Neural cell (in vitro differentiated cells): ENCODE measurements around the gene PARD3B. TPM values are rescaled to one million over a fixed set of nuclear protein-coding genes. Genes with fewer than 3 reads are reported as not detected.

Source experiments
- H2AFZ ChIP-seq: fragments of 200-600, 300-800 bp; sonication (generic), shearing (Covaris generic); 2 replicates; pipeline ENCODE4 v1.6.0; 2014; ENCODE audit warnings: low read depth, mild to moderate bottlenecking, antibody characterized with exemption, low read length, moderate library complexity
- H3F3A ChIP-seq: fragments of 200-600 bp; shearing (Covaris generic); 2 replicates; pipeline ENCODE4 v1.6.1; 2016; ENCODE audit warnings: mild to moderate bottlenecking, moderate library complexity, mixed read lengths, antibody characterized with exemption, low read length; ENCODE audit not compliant: insufficient read depth, poor library complexity, severe bottlenecking
- H3K27ac ChIP-seq: fragments of 200-600, 300-800 bp; sonication (generic), shearing (Covaris generic); 2 replicates; pipeline ENCODE4 v1.5.1; 2014; ENCODE audit warnings: mild to moderate bottlenecking, low read length, moderate library complexity
- H3K27me3 ChIP-seq: fragments of 300-800, 200-600 bp; sonication (generic), shearing (Covaris generic); 2 replicates; pipeline ENCODE4 v1.6.0; 2014; ENCODE audit warnings: mild to moderate bottlenecking, low read depth, low read length, moderate library complexity; ENCODE audit not compliant: insufficient read depth
- H3K36me3 ChIP-seq: fragments of 300-800, 200-600 bp; sonication (generic), shearing (Covaris generic); 2 replicates; pipeline ENCODE4 v1.5.1; 2014; ENCODE audit warnings: mild to moderate bottlenecking, antibody characterized with exemption, low read length, moderate library complexity; ENCODE audit not compliant: insufficient read depth
- H3K4me2 ChIP-seq: fragments of 300-800, 200-600 bp; sonication (generic), shearing (Covaris generic); 2 replicates; pipeline ENCODE4 v1.6.0; 2014; ENCODE audit warnings: mild to moderate bottlenecking, low read length
- H3K4me3 ChIP-seq: fragments of 300-800, 200-600 bp; sonication (generic), shearing (Covaris generic); 2 replicates; pipeline ENCODE4 v1.5.1; 2014; ENCODE audit warnings: mild to moderate bottlenecking, low read length, moderate library complexity
- H3K79me2 ChIP-seq: fragments of 200-600 bp; shearing (Covaris generic); replicated peaks from 2 replicates; pipeline ENCODE4 v1.6.0; 2014; ENCODE audit warnings: mild to moderate bottlenecking, low read length, moderate library complexity; ENCODE audit not compliant: insufficient read depth
- H3K9ac ChIP-seq: fragments of 300-800, 200-600 bp; sonication (generic), shearing (Covaris generic); 2 replicates; pipeline ENCODE4 v1.6.1; 2016; ENCODE audit warnings: mild to moderate bottlenecking, low read length, mixed read lengths
- H3K9me2 ChIP-seq: fragments of 200-600 bp; shearing (Covaris generic); 2 replicates; pipeline ENCODE4 v1.6.1; 2016; ENCODE audit warnings: mild to moderate bottlenecking, low read length, mixed read lengths; ENCODE audit not compliant: insufficient read depth
- H3K9me3 ChIP-seq: fragments of 200-600, 300-800 bp; sonication (generic), shearing (Covaris generic); 2 replicates; pipeline ENCODE4 v1.6.1; 2016; ENCODE audit warnings: mild to moderate bottlenecking, mixed run types, low read length, moderate library complexity, mixed read lengths
- H4K20me1 ChIP-seq: fragments of 200-600 bp; shearing (Covaris generic); 2 replicates; pipeline ENCODE4 v1.6.1; 2016; ENCODE audit warnings: mild to moderate bottlenecking, mixed run types; ENCODE audit not compliant: insufficient read depth
- EP300 ChIP-seq: fragments of 450-650 bp; conservative IDR thresholded peaks from 2 replicates; pipeline ENCODE4 v1.6.1; 2014; ENCODE audit warnings: antibody characterized with exemption, mild to moderate bottlenecking, moderate library complexity; ENCODE audit not compliant: poor library complexity, severe bottlenecking
- EZH2 ChIP-seq: fragments of 200-600, 300-800 bp; shearing (Covaris generic), sonication (generic); IDR thresholded peaks from 2 replicates; pipeline ENCODE4 v1.6.1; 2014; ENCODE audit warnings: antibody characterized with exemption, low read length, borderline replicate concordance, mild to moderate bottlenecking; ENCODE audit not compliant: insufficient read depth, poor library complexity, severe bottlenecking
- MXI1 ChIP-seq: fragments of 450-650 bp; conservative IDR thresholded peaks from 2 replicates; pipeline ENCODE4 v1.6.1; 2014; ENCODE audit warnings: antibody characterized with exemption, mild to moderate bottlenecking; ENCODE audit not compliant: poor library complexity, severe bottlenecking
- POLR2AphosphoS5 ChIP-seq: IDR thresholded peaks from 2 replicates; pipeline ENCODE4 v1.6.1; 2012
- RAD21 ChIP-seq: fragments of 450-650 bp; conservative IDR thresholded peaks from 2 replicates; pipeline ENCODE4 v1.6.1; 2014; ENCODE audit warnings: antibody characterized with exemption, mild to moderate bottlenecking, moderate library complexity
- SMC3 ChIP-seq: fragments of 450-650 bp; conservative IDR thresholded peaks from 2 replicates; pipeline ENCODE4 v1.6.1; 2014; ENCODE audit warnings: antibody characterized with exemption, mild to moderate bottlenecking, moderate library complexity; ENCODE audit not compliant: poor library complexity
- TAF1 ChIP-seq: IDR thresholded peaks from 2 replicates; pipeline ENCODE4 v1.6.1; 2012; ENCODE audit warnings: low read depth
- polyA plus RNA-seq: library from polyadenylated mRNA; depleted of rRNA; stranded (reverse); fragments of >200 nt; gene quantifications from 2 replicates; pipeline ENCODE4 v1.2.3, GENCODE V29; 2014
- TF ChIP-seq, protein P1 (sequence below): fragments of 450-650 bp; IDR thresholded peaks from 2 replicates; pipeline ENCODE4 v1.5.1; 2014; ENCODE audit warnings: antibody characterized with exemption, mild to moderate bottlenecking, moderate library complexity; ENCODE audit not compliant: poor library complexity, severe bottlenecking
- TF ChIP-seq, protein P2 (sequence below): IDR thresholded peaks from 2 replicates; pipeline ENCODE4 v1.6.1; 2012; ENCODE audit warnings: borderline replicate concordance

Gene PARD3B
- polyA plus RNA-seq, 1 donor from 2014 or later: 0.54 TPM

DNA sequence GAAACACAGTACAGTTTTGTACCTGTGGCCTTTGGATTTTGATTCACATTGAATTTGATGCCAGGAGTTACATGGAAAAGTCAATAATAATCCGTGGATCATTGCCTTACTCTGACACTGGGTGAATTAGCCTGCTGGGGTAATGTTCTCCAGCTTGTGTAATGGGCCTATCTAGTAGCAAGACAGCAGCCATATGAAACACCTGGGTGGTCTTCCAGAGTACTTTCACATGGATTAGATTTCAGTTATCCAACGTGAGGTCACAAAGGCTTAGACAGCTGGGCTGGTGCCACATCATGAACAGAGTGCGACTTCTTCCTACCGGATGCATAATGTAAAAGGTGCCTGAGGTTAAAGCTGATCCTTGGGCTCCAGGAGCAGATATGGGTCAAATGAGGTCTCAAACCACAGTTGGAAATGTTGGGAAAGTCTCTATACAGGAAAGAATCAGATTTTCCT lies 486.8 kb downstream of the PARD3B start:
- H3K9me2 ChIP-seq: no peaks in the 10 kb centered on the region
- H3K27me3 ChIP-seq: no peaks in the 10 kb centered on the region
- H3K79me2 ChIP-seq: no peaks in the 10 kb centered on the region
- H3K36me3 ChIP-seq: no peaks in the 10 kb centered on the region
- H2AFZ ChIP-seq: no peak overlapping the region
- no peaks in the 10 kb centered on the region for H3F3A ChIP-seq
- no peak overlapping the region for H3K4me3 ChIP-seq
- H3K27ac ChIP-seq: no peak overlapping the region
- H3K4me2 ChIP-seq: no peak overlapping the region
- TF ChIP-seq EP300: no peak
- TF ChIP-seq, protein P1, sequence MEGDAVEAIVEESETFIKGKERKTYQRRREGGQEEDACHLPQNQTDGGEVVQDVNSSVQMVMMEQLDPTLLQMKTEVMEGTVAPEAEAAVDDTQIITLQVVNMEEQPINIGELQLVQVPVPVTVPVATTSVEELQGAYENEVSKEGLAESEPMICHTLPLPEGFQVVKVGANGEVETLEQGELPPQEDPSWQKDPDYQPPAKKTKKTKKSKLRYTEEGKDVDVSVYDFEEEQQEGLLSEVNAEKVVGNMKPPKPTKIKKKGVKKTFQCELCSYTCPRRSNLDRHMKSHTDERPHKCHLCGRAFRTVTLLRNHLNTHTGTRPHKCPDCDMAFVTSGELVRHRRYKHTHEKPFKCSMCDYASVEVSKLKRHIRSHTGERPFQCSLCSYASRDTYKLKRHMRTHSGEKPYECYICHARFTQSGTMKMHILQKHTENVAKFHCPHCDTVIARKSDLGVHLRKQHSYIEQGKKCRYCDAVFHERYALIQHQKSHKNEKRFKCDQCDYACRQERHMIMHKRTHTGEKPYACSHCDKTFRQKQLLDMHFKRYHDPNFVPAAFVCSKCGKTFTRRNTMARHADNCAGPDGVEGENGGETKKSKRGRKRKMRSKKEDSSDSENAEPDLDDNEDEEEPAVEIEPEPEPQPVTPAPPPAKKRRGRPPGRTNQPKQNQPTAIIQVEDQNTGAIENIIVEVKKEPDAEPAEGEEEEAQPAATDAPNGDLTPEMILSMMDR: no peak
- no peak for TF ChIP-seq POLR2AphosphoS5
- TF ChIP-seq EZH2: no peak
- no peaks in the 10 kb centered on the region for H3K9me3 ChIP-seq
- no peak overlapping the region for H3K9ac ChIP-seq
- no peaks in the 10 kb centered on the region for H4K20me1 ChIP-seq

DNA sequence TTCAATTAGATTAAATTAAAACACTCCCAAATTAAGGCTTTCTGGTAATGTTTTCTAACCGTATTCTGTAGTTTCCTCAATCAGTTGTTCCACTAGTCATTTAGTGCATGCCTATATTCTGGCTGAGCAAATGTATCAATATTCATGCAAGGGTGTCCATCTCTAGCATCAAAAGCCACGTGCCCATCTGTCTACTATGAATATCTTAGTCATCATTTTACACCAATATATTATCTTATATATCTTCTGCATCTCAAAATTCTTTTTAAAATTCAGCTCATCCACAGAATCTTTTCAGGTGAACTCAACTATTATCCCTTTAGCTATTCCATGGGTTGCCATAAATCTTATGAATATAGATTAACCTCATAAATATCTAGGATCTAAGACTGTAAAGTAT lies 488.2 kb downstream of the PARD3B start:
- H3K9me3 ChIP-seq: no peaks in the 10 kb centered on the region
- TF ChIP-seq TAF1: no peak
- H4K20me1 ChIP-seq: no peaks in the 10 kb centered on the region
- H3K4me2 ChIP-seq: no peak overlapping the region
- H3K79me2 ChIP-seq: no peaks in the 10 kb centered on the region
- H3K4me3 ChIP-seq: no peak overlapping the region
- H3K9me2 ChIP-seq: no peaks in the 10 kb centered on the region
- no peak overlapping the region for H3K9ac ChIP-seq
- no peaks in the 10 kb centered on the region for H3F3A ChIP-seq
- no peak overlapping the region for H3K27ac ChIP-seq
- H2AFZ ChIP-seq: no peak overlapping the region
- H3K36me3 ChIP-seq: no peaks in the 10 kb centered on the region
- H3K27me3 ChIP-seq: no peaks in the 10 kb centered on the region

DNA sequence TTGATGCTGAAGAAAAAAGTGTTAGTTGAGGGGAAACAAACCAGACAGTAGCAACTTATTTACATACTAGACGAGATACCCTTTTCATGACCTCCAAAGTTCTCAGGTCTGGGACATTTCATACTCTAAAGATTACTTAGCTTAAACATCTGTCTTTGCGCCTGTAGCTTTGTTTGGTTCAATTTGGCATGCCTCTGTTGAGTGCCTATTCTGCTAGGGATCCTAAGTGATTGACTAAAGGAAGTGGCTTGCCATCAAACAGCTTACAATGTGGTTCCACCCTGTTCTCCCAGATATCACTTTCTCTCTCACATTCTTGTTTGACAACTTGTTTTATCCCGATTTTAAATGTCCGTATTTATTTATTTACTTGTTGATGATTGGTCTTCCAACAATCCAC lies 488.8 kb downstream of the PARD3B start:
- no peaks in the 10 kb centered on the region for H3K9me2 ChIP-seq
- H3K9me3 ChIP-seq: no peaks in the 10 kb centered on the region
- no peak overlapping the region for H3K4me2 ChIP-seq
- no peaks in the 10 kb centered on the region for H3K27me3 ChIP-seq
- H2AFZ ChIP-seq: no peak overlapping the region
- no peaks in the 10 kb centered on the region for H3K36me3 ChIP-seq
- H3F3A ChIP-seq: no peaks in the 10 kb centered on the region
- TF ChIP-seq RAD21 (no peak), EP300 (no peak), TAF1 (no peak), SMC3 (no peak), MXI1 (no peak), POLR2AphosphoS5 (no peak), EZH2 (no peak)
- TF ChIP-seq, protein P2, sequence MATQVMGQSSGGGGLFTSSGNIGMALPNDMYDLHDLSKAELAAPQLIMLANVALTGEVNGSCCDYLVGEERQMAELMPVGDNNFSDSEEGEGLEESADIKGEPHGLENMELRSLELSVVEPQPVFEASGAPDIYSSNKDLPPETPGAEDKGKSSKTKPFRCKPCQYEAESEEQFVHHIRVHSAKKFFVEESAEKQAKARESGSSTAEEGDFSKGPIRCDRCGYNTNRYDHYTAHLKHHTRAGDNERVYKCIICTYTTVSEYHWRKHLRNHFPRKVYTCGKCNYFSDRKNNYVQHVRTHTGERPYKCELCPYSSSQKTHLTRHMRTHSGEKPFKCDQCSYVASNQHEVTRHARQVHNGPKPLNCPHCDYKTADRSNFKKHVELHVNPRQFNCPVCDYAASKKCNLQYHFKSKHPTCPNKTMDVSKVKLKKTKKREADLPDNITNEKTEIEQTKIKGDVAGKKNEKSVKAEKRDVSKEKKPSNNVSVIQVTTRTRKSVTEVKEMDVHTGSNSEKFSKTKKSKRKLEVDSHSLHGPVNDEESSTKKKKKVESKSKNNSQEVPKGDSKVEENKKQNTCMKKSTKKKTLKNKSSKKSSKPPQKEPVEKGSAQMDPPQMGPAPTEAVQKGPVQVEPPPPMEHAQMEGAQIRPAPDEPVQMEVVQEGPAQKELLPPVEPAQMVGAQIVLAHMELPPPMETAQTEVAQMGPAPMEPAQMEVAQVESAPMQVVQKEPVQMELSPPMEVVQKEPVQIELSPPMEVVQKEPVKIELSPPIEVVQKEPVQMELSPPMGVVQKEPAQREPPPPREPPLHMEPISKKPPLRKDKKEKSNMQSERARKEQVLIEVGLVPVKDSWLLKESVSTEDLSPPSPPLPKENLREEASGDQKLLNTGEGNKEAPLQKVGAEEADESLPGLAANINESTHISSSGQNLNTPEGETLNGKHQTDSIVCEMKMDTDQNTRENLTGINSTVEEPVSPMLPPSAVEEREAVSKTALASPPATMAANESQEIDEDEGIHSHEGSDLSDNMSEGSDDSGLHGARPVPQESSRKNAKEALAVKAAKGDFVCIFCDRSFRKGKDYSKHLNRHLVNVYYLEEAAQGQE: no peak
- TF ChIP-seq, protein P1: no peak
- H3K4me3 ChIP-seq: no peak overlapping the region
- H4K20me1 ChIP-seq: no peaks in the 10 kb centered on the region
- no peak overlapping the region for H3K27ac ChIP-seq
- H3K9ac ChIP-seq: no peak overlapping the region
- H3K79me2 ChIP-seq: no peaks in the 10 kb centered on the region
